Lower lobe of right lung (tissue), 2 donors: ENCODE measurements around the gene IRGC. TPM values are rescaled to one million over a fixed set of nuclear protein-coding genes. Genes with fewer than 3 reads are reported as not detected.
"Not testable (repeated sequence)": the region's sequence is repeated elsewhere in the genome, so short reads cannot be mapped to it uniquely, and the experiment has no call there.

Experiments
- ATAC-seq, 2 donors: fragments of 200-7000 bp; cut with Tn5 transposase; one replicate each; pipeline ENCODE4 v1.9.1; 2020 to 2022; ENCODE audit warnings: mild to moderate bottlenecking in 2 of 2, moderate library complexity in 2 of 2
- DNase-seq: peaks from one replicate; pipeline ENCODE4 v3.0.0-alpha.2; 2020
- H3K27ac ChIP-seq: fragments of 200-600 bp; one replicate; pipeline ENCODE4 v1.8.0; 2022
- H3K27me3 ChIP-seq: fragments of 200-600 bp; one replicate; pipeline ENCODE4 v1.8.0; 2022; ENCODE audit warnings: low read depth
- H3K36me3 ChIP-seq: fragments of 200-600 bp; one replicate; pipeline ENCODE4 v1.8.0; 2022; ENCODE audit warnings: mild to moderate bottlenecking
- H3K4me1 ChIP-seq: fragments of 200-600 bp; one replicate; pipeline ENCODE4 v1.8.0; 2022
- H3K4me3 ChIP-seq: fragments of 200-600 bp; one replicate; pipeline ENCODE4 v1.8.0; 2022; ENCODE audit warnings: mild to moderate bottlenecking
- H3K9me3 ChIP-seq: fragments of 200-600 bp; one replicate; pipeline ENCODE4 v1.8.0; 2022
- CTCF ChIP-seq: fragments of 200-600 bp; IDR thresholded peaks from one replicate; pipeline ENCODE4 v1.8.0; 2022; ENCODE audit warnings: antibody characterized with exemption, mild to moderate bottlenecking
- intact Hi-C: fragments of 100-400 bp; cut with DNase I; formaldehyde crosslinking; loops from one replicate; pipeline ENCODE4 v1.11.0; 2022
- total RNA-seq: library from RNA; stranded (reverse); fragmentation: NEBNext Ultra II Directional; extraction: Animal tissue kit (Norgen Biotek cat#: 25700); gene quantifications from one replicate; pipeline ENCODE4 v1.2.1, GENCODE V29; 2021
- donor health status: DM: no; HTN: yes; CAD: no; lungs with severe emphysema.

IRGC gene
- total RNA-seq, 1 donor from 2014 or later: not detected

GRCh38 chr19:43678512-43679261 lies 37.2 kb upstream of the IRGC start:
- Histone ChIP-seq H3K9me3 (no peaks in the 10 kb centered on the region), H3K4me3 (no peak overlapping the region), H3K4me1 (peaks cover 12% of the 10 kb centered on the region), H3K27me3 (no peaks in the 10 kb centered on the region), H3K27ac (no peak overlapping the region), H3K36me3 (no peaks in the 10 kb centered on the region)
- intact Hi-C loops: no loop called here
- DNase-seq (no peak), ATAC-seq (no peak)
- TF ChIP-seq CTCF: no peak

DNA sequence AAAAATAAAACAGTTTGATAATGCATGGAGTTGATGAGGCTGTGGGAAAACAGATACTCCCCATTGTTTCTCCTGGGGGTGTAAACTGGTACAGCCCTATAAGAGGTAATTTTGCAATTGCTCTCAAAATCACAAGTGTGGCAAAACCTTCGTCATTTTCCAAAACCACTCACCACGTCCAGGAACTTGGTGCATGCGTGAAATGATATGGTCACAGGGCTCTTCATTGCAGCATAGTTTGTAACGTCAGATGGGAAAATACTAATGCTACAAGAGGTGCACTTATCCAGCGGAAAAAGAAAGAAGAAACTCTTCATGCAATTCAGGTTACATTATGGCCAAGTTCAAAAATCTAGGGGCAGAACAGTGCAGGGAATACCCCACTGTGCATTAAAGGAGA lies 34.1 kb upstream of the IRGC start:
- no peaks in the 10 kb centered on the region for H3K27me3 ChIP-seq
- no peak for DNase-seq
- H3K9me3 ChIP-seq: no peaks in the 10 kb centered on the region
- intact Hi-C loops: no loop called here
- ATAC-seq: no peak
- H3K4me1 ChIP-seq: no peaks in the 10 kb centered on the region
- no peaks in the 10 kb centered on the region for H3K36me3 ChIP-seq
- no peak overlapping the region for H3K4me3 ChIP-seq
- no peak for TF ChIP-seq CTCF
- H3K27ac ChIP-seq: no peak overlapping the region

- H3K36me3 ChIP-seq, H3K4me1 ChIP-seq, H3K27me3 ChIP-seq, H3K9me3 ChIP-seq, intact Hi-C loops, H3K27ac ChIP-seq, ATAC-seq, H3K4me3 ChIP-seq, DNase-seq: not testable (repeated sequence)
Measured at GRCh38 chr19:43682269-43682668, 33.6 kb upstream of the IRGC start.

DNA sequence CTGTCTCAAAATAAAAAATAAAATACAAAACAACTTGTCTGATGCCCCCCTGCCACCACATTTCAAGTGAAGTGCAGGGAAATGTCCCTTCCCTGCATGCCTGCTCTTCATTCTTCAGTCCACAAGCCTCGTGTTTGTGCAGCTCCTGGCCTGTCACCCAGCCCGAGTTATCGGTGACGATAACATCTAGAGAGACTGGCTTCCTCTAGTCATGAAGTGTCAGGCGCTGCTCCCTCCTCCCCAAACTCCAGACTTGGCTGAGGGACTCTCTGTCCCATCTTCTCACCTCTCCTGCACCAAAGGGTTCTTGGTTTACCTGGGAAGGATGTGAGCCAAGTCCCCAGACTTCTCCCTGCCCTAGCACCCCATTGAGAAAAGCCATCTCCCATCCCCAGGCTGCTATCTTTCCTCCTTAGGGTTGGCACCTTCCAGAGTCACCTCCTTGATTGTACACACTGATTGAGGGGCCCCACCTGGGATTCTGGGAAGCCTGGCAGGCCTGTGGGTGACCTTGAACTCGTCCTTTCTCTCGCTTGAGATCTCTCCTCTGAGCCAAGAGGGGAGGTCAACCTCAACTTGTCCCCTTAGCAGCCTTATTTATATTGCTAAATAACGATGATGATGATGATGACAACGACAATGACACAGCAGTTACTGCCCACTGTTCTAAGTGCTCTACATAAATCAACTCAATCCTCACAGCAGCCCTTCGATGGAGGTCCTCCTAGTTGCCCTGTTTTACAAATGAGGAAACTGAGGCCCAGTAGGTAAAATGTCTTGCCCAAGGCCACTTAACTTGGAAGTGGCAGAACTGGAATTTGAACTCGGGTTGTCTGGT lies 32.8 kb upstream of the IRGC start:
- no peak overlapping the region for H3K27ac ChIP-seq
- H3K27me3 ChIP-seq: no peaks in the 10 kb centered on the region
- intact Hi-C loops: no loop called here
- TF ChIP-seq CTCF: no peak
- H3K36me3 ChIP-seq: no peaks in the 10 kb centered on the region
- DNase-seq (no peak), ATAC-seq (no peak)
- H3K4me3 ChIP-seq: no peak overlapping the region
- no peaks in the 10 kb centered on the region for H3K9me3 ChIP-seq
- H3K4me1 ChIP-seq: no peaks in the 10 kb centered on the region

GRCh38 chr19:43683905-43684304 lies 32.0 kb upstream of the IRGC start:
- DNase-seq: no peak
- intact Hi-C loops: no loop called here
- no peak for ATAC-seq
- Histone ChIP-seq H3K36me3 (no peaks in the 10 kb centered on the region), H3K27ac (no peak overlapping the region), H3K4me3 (no peak overlapping the region), H3K9me3 (no peaks in the 10 kb centered on the region), H3K27me3 (no peaks in the 10 kb centered on the region), H3K4me1 (no peaks in the 10 kb centered on the region)
- no peak for TF ChIP-seq CTCF

GRCh38 chr19:43684326-43684725 lies 31.6 kb upstream of the IRGC start:
- no peaks in the 10 kb centered on the region for H3K36me3 ChIP-seq
- H3K27ac ChIP-seq: no peak overlapping the region
- TF ChIP-seq CTCF: no peak
- ATAC-seq: no peak
- no peaks in the 10 kb centered on the region for H3K9me3 ChIP-seq
- intact Hi-C loops: no loop called here
- no peak for DNase-seq
- no peak overlapping the region for H3K4me3 ChIP-seq
- H3K27me3 ChIP-seq: no peaks in the 10 kb centered on the region
- no peaks in the 10 kb centered on the region for H3K4me1 ChIP-seq
